K562 (cell line): ENCODE data around the gene ILF3. TPM values are rescaled to one million over a fixed set of nuclear protein-coding genes. Genes with fewer than 3 reads are reported as not detected.

Experiments used
- ATAC-seq: fragments of 200-7000 bp; cut with Tn5 transposase; 3 replicates; pipeline ENCODE4 v1.9.1; 2020; ENCODE audit warnings: moderate library complexity
- BruUV-seq: library from RNA; stranded (reverse); fragments of 400-500 nt; replicated peaks from 2 replicates; lab custom pipeline; 2021; lab: Mats Ljungman, UMichigan
- CTCF ChIA-PET: fragments of 300-600 bp; formaldehyde crosslinking; extraction: SDS; loops from one replicate; lab custom pipeline; 2021; ENCODE audit warnings: low intra/inter-chr PET ratio; lab: Yijun Ruan, JAX
- POLR2A ChIA-PET: fragments of 300-600, 350-650 bp; sonication (Branson Sonifier 250); formaldehyde crosslinking; extraction: SDS; loops from one replicate; lab custom pipeline; 2021; ENCODE audit warnings: antibody characterized with exemption, inconsistent platforms; lab: Yijun Ruan, JAX
- DNase-seq, 4 experiments: peaks; one replicate each; pipeline versions ENCODE4 v3.0.0 to v3.0.0-alpha.2; 2011 to 2018; ENCODE audit warnings: low spot score in 3 of 4, mixed read lengths in 3 of 4; ENCODE audit errors: extremely low read depth in 1 of 4
- FAIRE-seq: peaks from 2 replicates; lab custom pipeline; 2011; peaks lifted over from hg19 to GRCh38; lab: Jason Lieb, UNC
- H2AFZ ChIP-seq: 2 replicates; pipeline ENCODE4 v1.6.0; 2011; ENCODE audit warnings: low read depth, low read length, control low read depth, inconsistent platforms
- H3K27ac ChIP-seq: fragments of 200-600 bp; 3 replicates; pipeline ENCODE4 v1.8.0; 2011; ENCODE audit warnings: low read depth, mild to moderate bottlenecking, control low read depth, inconsistent platforms, low read length, moderate library complexity, mixed read lengths; ENCODE audit errors: extremely low read depth
- H3K27me3 ChIP-seq, 2 experiments: fragments of 300-600 bp in 1 of 2; 2 replicates in 1 of 2; 3 replicates in 1 of 2; pipeline versions ENCODE4 v1.6.0 to v1.8.0; 2011; ENCODE audit warnings: inconsistent platforms in 2 of 2, low read length in 2 of 2, mild to moderate bottlenecking in 1 of 2, mixed read lengths in 1 of 2, moderate library complexity in 1 of 2; ENCODE audit not compliant: control insufficient read depth in 2 of 2, insufficient read depth in 2 of 2
- H3K36me3 ChIP-seq: fragments of 300-600 bp; 3 replicates; pipeline ENCODE4 v1.8.0; 2011; ENCODE audit warnings: mild to moderate bottlenecking, low read length, inconsistent platforms; ENCODE audit not compliant: control insufficient read depth, insufficient read depth
- H3K4me1 ChIP-seq, 2 experiments: fragments of 200-600 bp in 1 of 2; replicated peaks in 1 of 2; 2 replicates in 1 of 2; 3 replicates in 1 of 2; pipeline versions ENCODE4 v1.5.1 to v1.8.0; 2011; ENCODE audit warnings: inconsistent platforms in 2 of 2, low read length in 2 of 2, mild to moderate bottlenecking in 1 of 2, mixed read lengths in 1 of 2, moderate library complexity in 1 of 2; ENCODE audit not compliant: control insufficient read depth in 2 of 2, insufficient read depth in 2 of 2
- H3K4me2 ChIP-seq: 2 replicates; pipeline ENCODE4 v1.6.1; 2011; ENCODE audit warnings: low read length, control low read depth, inconsistent platforms, mixed read lengths; ENCODE audit not compliant: insufficient read depth
- H3K4me3 ChIP-seq: fragments of 200-600 bp; sonication (generic), shearing (Covaris generic); 2 replicates; pipeline ENCODE4 v1.5.1; 2016; ENCODE audit warnings: control low read depth, inconsistent platforms
- H3K79me2 ChIP-seq: fragments of 200-600 bp; 3 replicates; pipeline ENCODE4 v1.8.0; 2011; ENCODE audit warnings: low read length, inconsistent platforms; ENCODE audit not compliant: control insufficient read depth, insufficient read depth
- H3K9ac ChIP-seq, 2 experiments: 2 replicates each; pipeline versions ENCODE4 v1.6.0 to v1.6.1; 2011; ENCODE audit warnings: low read depth in 2 of 2, low read length in 2 of 2, control low read depth in 1 of 2, inconsistent platforms in 1 of 2, mild to moderate bottlenecking in 1 of 2, mixed read lengths in 1 of 2; ENCODE audit not compliant: insufficient read depth in 1 of 2
- H3K9me1 ChIP-seq: one replicate; pipeline ENCODE4 v1.6.0; 2011; ENCODE audit warnings: inconsistent platforms, mild to moderate bottlenecking, low read length, moderate library complexity; ENCODE audit not compliant: control insufficient read depth, insufficient read depth
- H3K9me3 ChIP-seq: replicated peaks from 2 replicates; pipeline ENCODE4 v1.5.1; 2011; ENCODE audit warnings: low read depth, low read length, inconsistent platforms; ENCODE audit not compliant: control insufficient read depth, insufficient read depth
- H4K20me1 ChIP-seq: replicated peaks from 2 replicates; pipeline ENCODE4 v1.6.1; 2011; ENCODE audit warnings: low read length, inconsistent platforms, mixed read lengths; ENCODE audit not compliant: control insufficient read depth, insufficient read depth
- CBX2 ChIP-seq: fragments of 200-600 bp; sonication (generic); IDR thresholded peaks from one replicate; pipeline ENCODE4 v1.6.1; 2012; ENCODE audit warnings: mild to moderate bottlenecking, low read length, inconsistent platforms; ENCODE audit not compliant: insufficient read depth, poor library complexity, severe bottlenecking
- CREB3L1 ChIP-seq: fragments of 450-650 bp; IDR thresholded peaks from 2 replicates; pipeline ENCODE4 v1.6.1; 2014; ENCODE audit warnings: low read depth, mild to moderate bottlenecking, moderate library complexity, borderline replicate concordance
- ILK ChIP-seq: fragments of 450-650 bp; IDR thresholded peaks from 2 replicates; pipeline ENCODE4 v1.6.1; 2016; ENCODE audit warnings: missing genetic modification characterization, low read depth, mild to moderate bottlenecking, missing compliant biosample characterization, moderate library complexity, borderline replicate concordance
- JUN ChIP-seq, 2 experiments: sonication (generic) in 1 of 2; formaldehyde crosslinking in 1 of 2; IDR thresholded peaks; 2 replicates each; pipeline versions ENCODE4 v1.6.1 to v1.8.0; 2012 to 2022; ENCODE audit warnings: borderline replicate concordance in 2 of 2, mild to moderate bottlenecking in 2 of 2, improper control_type of control experiment in 1 of 2, low read depth in 1 of 2, low read length in 1 of 2, missing genetic modification reagents in 1 of 2
- KLF6 ChIP-seq: fragments of 250-450 bp; sonication (Bioruptor Pico); IDR thresholded peaks from 2 replicates; pipeline ENCODE4 v1.4.0; 2020; ENCODE audit warnings: mild to moderate bottlenecking, moderate library complexity, borderline replicate concordance
- MYBL2 ChIP-seq, 2 experiments: fragments of 450-650 bp in 1 of 2; sonication (generic) in 1 of 2; formaldehyde crosslinking in 1 of 2; IDR thresholded peaks; 2 replicates each; pipeline versions ENCODE4 v1.6.1 to v1.8.1; 2017 to 2022; ENCODE audit warnings: borderline replicate concordance in 1 of 2, inconsistent platforms in 1 of 2, low read depth in 1 of 2, mild to moderate bottlenecking in 1 of 2, missing genetic modification reagents in 1 of 2, moderate library complexity in 1 of 2
- RUNX1 ChIP-seq: sonication (generic); IDR thresholded peaks from 2 replicates; pipeline ENCODE4 v1.6.1; 2016; ENCODE audit warnings: antibody characterized with exemption, low read depth
- SMAD4 ChIP-seq: fragments of 250-450 bp; sonication (Bioruptor Pico); conservative IDR thresholded peaks from 2 replicates; pipeline ENCODE4 v1.8.0; 2021; ENCODE audit warnings: inconsistent platforms, mild to moderate bottlenecking, moderate library complexity
- ZNF274 ChIP-seq: IDR thresholded peaks from 2 replicates; pipeline ENCODE4 v1.6.1; 2011; ENCODE audit warnings: low read depth, mild to moderate bottlenecking, low read length, moderate library complexity, borderline replicate concordance
- ZNF644 ChIP-seq: fragments of 200-800 bp; sonication (Bioruptor generic); IDR thresholded peaks from 2 replicates; pipeline ENCODE4 v1.6.1; 2016; ENCODE audit warnings: low read depth, missing genetic modification characterization, missing compliant biosample characterization
- WGBS: fragments of 100-300 bp; shearing (Covaris generic); methylation state at CpG from one replicate; pipeline ENCODE4 v1.1.6; 2016; ENCODE audit warnings: low coverage, mixed read lengths; ENCODE audit not compliant: insufficient coverage; ENCODE audit errors: missing lambda C conversion rate; 5-methylcytosine and 5-hydroxymethylcytosine counted together
- in situ Hi-C: fragments of 300-500 bp; cut with MboI; formaldehyde crosslinking; loops from 4 replicates; pipeline ENCODE4 v1.15.0; 2018; ENCODE audit warnings: inconsistent platforms, mixed read lengths
- intact Hi-C: fragments of 100-400 bp; cut with micrococcal nuclease; formaldehyde crosslinking; loops from 2 replicates; pipeline ENCODE4 v1.14.2; 2022
- polyA plus RNA-seq, 8 experiments: library from polyadenylated mRNA; depleted of rRNA in 4 of 8; stranded (reverse) in 5 of 8; unstranded in 3 of 8; fragments of >200 nt; fragmentation: Nextera tagmentation in 2 of 8; fragmentation: Illumina TruSeq in 1 of 8; extraction: Ambion mirVana in 2 of 8; extraction: Trizol in 1 of 8; gene quantifications; 2 replicates each; pipeline versions ENCODE4 v1.2.1 to v1.2.3, GENCODE V29; 2011 to 2014; ENCODE audit warnings: inconsistent platforms in 1 of 8, missing spikeins in 1 of 8
- total RNA-seq, 7 experiments: library from RNA; depleted of rRNA in 6 of 7; stranded (reverse); fragments of >200 nt in 6 of 7; fragmentation: Illumina TruSeq in 2 of 7; extraction: Trizol in 2 of 7; gene quantifications; 2 replicates each; pipeline versions ENCODE4 v1.2.1 to v1.2.3, GENCODE V29; 2011 to 2021; ENCODE audit warnings: low replicate concordance in 1 of 7
- TF ChIP-seq, protein P1 (sequence below): fragments of 450-650 bp; IDR thresholded peaks from 2 replicates; pipeline ENCODE4 v1.6.1; 2018; ENCODE audit warnings: mild to moderate bottlenecking, low read depth; ENCODE audit not compliant: partially characterized antibody
- TF ChIP-seq, protein P2 (sequence below): fragments of 250-450 bp; sonication (Bioruptor Pico); IDR thresholded peaks from 2 replicates; pipeline ENCODE4 v1.4.0; 2020; ENCODE audit warnings: mild to moderate bottlenecking, moderate library complexity

The ILF3 gene
- total and polyA plus RNA-seq, 9 of the 15 experiments (the other 6 are each of a cell fraction or from before 2014, with no cell fraction given) = 26.0 to 453 (median 175) TPM

- TF ChIP-seq SMAD4 = no peak
Measured at GRCh38 chr19:10678813-10679212, 24.7 kb downstream of the ILF3 start (continued).

- Histone ChIP-seq H3K4me3 (no peak overlapping the region), H3K79me2 (peaks cover 39% of the 10 kb centered on the region), H3K9me3 (no peaks in the 10 kb centered on the region), H3K36me3 (peaks cover 96% of the 10 kb centered on the region), H4K20me1 (peaks cover 11% of the 10 kb centered on the region; the same call in 1 of the 2 replicates), H2AFZ (no peak overlapping the region), H3K9me1 (no peaks in the 10 kb centered on the region), H3K9ac (no peak overlapping the region), H3K27ac (no peak overlapping the region), H3K4me2 (no peak overlapping the region), H3K4me1 (no peaks in the 10 kb centered on the region; a peak in 1 of 5 replicates), H3K27me3 (no peaks in the 10 kb centered on the region)
- ATAC-seq = no peak
- in situ Hi-C loops = no loop called here
- FAIRE-seq = no peak
- ChIA-PET CTCF (no interaction called here), POLR2A (interaction anchor here (0.6 to 1.3 kb wide), 7 partner anchors 9 to 31 kb away, joined by 3 to 5 read pairs (median 3); no protein-coding TSS in a partner anchor)
- BruUV-seq = no TSS peak
- intact Hi-C loops = no loop called here
- WGBS = 97% methylated on average over 18 of the region's 18 CpGs
- DNase-seq = no peak
- TF ChIP-seq KLF6 (CRISPR knock-in tag) (no peak), CBX2 (no peak), MYBL2 (IDR thresholded peaks at IDR 0.05; ENCODE audit: low read depth) (no peak), MYBL2 (CRISPR knock-in tag; IDR thresholded peaks at IDR 0.05; ENCODE audit: borderline replicate concordance) (no peak), ZNF274 (no peak), RUNX1 (no peak), CREB3L1 (no peak), ZNF644 (tag) (no peak), ILK (tag) (no peak), JUN (IDR thresholded peaks at IDR 0.05; ENCODE audit: borderline replicate concordance, low read depth, low read length) (no peak), JUN (CRISPR knock-in tag; IDR thresholded peaks at IDR 0.05; ENCODE audit: borderline replicate concordance) (no peak)
- TF ChIP-seq, protein P1, sequence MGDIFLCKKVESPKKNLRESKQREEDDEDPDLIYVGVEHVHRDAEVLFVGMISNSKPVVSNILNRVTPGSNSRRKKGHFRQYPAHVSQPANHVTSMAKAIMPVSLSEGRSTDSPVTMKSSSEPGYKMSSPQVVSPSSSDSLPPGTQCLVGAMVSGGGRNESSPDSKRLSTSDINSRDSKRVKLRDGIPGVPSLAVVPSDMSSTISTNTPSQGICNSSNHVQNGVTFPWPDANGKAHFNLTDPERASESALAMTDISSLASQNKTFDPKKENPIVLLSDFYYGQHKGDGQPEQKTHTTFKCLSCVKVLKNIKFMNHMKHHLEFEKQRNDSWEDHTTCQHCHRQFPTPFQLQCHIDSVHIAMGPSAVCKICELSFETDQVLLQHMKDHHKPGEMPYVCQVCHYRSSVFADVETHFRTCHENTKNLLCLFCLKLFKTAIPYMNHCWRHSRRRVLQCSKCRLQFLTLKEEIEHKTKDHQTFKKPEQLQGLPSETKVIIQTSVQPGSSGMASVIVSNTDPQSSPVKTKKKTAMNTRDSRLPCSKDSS = no peak
- TF ChIP-seq, protein P2, sequence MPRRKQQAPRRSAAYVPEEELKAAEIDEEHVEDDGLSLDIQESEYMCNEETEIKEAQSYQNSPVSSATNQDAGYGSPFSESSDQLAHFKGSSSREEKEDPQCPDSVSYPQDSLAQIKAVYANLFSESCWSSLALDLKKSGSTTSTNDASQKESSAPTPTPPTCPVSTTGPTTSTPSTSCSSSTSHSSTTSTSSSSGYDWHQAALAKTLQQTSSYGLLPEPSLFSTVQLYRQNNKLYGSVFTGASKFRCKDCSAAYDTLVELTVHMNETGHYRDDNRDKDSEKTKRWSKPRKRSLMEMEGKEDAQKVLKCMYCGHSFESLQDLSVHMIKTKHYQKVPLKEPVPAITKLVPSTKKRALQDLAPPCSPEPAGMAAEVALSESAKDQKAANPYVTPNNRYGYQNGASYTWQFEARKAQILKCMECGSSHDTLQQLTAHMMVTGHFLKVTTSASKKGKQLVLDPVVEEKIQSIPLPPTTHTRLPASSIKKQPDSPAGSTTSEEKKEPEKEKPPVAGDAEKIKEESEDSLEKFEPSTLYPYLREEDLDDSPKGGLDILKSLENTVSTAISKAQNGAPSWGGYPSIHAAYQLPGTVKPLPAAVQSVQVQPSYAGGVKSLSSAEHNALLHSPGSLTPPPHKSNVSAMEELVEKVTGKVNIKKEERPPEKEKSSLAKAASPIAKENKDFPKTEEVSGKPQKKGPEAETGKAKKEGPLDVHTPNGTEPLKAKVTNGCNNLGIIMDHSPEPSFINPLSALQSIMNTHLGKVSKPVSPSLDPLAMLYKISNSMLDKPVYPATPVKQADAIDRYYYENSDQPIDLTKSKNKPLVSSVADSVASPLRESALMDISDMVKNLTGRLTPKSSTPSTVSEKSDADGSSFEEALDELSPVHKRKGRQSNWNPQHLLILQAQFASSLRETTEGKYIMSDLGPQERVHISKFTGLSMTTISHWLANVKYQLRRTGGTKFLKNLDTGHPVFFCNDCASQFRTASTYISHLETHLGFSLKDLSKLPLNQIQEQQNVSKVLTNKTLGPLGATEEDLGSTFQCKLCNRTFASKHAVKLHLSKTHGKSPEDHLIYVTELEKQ = no peak
Measured at GRCh38 chr19:10679743-10680142, 25.6 kb downstream of the ILF3 start.
